Activated CD4-positive, CD25-positive, alpha-beta regulatory T cell (primary cell): Measurements from ENCODE around the gene NUBP1.

Experiments used
- DNase-seq, 4 experiments: peaks; one replicate each; lab custom pipeline; 2025; lab: John Stamatoyannopoulos, UW

The NUBP1 gene

DNA sequence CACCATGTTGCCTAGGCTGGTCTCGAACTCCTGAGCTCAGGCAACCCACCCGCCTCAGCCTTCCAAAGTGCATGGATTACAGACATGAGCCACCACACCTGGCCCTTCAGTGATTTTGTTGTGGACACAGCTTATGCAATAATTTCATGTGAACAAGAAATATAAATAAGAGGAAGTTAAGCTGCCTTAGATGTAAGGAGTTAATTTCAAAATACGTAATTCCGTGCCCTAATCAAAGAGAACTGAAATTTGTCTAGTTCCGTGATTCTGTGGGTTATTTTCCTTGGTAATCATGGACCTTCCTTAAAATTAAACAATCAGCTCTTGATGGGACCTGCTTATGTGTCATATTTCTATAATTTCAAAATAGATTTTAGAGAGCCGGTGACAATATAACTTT, 63.1 kb downstream of the NUBP1 start:
- DNase-seq: no peak

DNA sequence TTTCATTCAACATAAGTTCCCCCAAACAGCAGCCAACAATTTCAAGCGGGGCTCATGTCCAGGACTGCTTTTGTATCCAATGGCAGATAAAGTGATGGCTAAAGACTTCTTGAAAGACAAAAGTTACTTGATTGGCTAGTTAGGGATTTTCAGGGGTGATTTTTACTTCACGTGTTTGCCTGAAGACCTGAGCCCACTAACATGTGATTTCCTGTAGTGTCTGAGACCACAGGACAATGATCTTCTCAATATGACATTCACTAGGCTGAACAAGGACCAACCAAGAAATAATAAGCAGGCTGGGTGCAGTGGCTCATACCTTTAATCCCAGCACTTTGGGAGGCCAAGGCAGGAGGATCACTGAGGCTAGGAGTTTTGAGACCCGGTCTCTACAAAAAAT, 64.6 kb downstream of the NUBP1 start:
- no peak for DNase-seq

DNA sequence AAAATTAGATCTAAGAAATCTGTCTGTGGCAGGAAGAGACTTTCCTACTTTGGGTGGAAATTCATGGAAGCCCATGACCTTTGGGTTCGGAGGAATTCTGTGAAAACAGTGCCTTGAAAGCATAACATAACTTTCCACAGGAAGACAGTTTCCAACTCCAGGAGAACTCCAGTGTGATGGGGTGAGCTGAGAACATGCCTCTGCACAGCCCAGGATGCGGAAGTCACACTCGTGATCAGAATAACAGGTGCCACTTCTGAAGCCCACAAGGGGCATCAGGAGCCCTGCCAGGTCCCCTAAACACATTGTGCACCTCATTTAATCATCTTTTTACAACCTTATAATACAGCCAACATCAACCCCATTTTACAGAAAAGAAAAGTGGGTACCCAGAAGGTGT, 65.2 kb downstream of the NUBP1 start:
- no peak for DNase-seq

DNA sequence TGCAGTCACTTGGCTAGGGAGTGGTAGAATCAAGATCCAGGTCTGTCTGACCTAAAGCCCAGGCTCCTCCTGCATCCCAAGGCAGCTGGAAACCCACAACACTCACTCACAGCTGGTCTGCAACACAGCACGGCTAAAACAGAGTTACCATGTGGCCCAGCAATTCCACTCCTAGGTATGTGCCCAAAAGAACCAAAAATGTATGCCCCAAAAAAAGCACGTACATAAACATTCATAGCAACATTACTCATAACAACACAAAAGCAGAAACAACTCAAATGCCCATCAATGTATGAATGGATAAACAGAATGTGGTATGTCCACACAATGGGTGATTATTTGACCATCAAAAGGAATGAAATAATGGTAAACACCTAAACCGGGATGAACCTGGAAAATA, 66.1 kb downstream of the NUBP1 start:
- no peak for DNase-seq

DNA sequence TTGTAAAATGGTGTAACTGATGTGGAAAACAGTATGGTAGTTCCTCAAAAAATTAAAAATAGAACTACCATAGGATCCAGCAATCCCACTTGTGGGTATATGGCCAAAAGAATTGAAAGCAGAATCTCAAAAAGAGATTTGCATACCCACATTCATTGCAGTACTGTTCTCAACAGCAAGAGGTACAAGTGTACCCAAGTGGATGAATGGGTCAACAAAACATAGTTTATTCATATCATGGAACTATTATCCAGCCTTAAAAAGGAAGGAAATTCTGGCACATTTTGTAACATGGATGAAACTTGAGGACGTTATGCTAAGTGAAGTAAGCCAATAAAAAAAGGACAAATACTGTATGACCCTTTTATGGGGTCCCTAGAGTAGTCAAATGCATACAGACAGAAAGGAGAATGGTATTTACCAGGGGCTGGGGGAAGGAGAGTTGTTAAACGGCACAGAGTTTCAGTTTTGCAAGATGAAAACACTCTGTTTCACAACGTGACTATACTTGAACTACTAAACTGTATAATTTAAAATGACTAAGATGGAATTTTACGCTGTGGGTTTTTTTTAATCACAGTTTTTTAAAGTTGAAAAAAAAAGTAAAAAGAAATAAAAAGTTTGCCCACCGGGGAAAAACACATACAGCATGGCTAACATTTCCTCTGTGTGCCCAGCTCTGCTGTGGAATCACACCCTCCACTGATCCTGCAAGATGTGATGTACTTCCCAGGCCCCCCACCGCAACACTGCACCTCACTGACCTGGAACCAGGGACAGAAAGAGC, 68.9 kb downstream of the NUBP1 start:
- DNase-seq: no peak

DNA sequence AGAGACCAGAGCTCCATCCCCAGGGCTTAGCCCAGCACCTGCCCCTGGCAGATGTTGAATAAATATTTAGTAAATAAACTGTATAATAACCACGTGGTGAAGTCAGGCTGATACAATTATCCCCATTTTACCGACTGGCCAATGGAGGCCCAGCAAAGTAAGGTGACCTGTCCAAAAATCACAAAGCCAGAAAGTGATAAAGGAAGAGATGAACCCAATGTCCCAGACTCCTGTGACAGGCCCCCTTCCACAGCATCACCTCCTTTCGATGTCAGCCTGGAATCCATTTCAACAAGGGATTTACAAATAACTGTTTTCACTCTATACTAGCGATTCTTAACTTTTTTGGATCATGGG, 69.4 kb downstream of the NUBP1 start:
- no peak for DNase-seq

DNA sequence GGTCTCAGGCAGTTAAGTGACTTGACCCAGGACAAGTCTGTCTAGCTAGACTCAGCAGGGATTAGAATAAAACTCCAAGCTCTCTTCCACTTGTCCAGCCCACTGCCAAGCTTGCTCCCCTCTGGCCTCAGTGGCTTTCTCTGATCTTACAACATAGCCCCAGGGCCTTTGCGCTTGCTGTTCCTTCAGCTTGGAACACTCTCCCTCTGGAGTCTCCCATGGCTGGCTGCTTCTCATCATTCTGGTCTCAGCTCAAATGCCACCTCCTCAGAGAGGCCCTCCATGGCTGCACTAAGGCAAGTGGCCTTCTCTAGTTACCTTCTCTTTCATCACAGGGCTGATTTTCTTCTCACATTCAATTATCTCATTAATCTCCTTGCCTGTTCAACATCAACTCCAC, 73.9 kb downstream of the NUBP1 start:
- DNase-seq: no peak

DNA sequence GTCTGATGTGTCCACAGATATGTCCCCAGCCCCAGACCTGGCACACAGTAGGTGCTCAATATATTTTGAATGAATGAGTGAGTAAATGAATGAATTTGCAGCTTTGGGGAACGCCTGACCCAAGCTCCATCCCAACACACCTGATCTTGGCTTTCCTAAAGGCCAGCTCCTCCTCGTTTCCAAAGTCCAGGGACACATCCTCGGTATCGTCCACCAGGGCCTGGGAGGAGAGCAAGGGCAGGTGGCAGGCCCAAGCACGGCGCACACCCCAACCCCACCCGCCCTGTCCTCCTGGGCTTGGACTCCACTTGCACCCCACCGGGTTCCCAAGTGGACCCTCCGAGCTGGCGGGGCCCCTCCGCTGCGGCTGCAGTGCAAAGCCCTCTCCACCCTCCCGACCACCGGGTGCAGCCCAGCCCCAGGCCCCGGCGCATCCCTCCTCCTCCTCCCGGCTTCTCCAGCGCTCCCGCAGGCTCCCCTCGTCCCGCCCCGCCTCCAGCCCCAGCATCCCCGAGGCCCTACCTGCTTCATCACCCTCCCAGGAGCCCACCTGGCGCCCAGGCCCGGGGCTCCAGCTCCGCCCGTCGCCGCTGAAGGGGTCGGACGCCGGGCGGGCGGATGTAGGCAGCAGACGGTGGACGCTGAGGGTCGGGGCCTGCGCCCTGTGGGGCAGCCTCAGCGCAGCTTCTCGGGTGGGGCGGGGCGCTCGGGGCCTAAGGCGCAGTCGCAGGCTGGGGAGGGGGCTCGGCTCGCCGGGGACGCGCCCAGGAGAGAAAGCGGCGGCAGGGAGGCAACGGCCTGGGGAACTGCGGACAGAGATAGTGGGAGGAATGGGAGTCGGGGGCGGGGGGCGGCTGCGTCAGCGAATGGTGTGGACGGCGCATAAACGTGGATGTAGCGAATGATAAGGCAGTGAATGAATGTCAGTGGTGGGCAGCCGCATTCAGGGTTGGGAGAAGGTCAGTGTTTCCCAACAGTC, 74.6 kb downstream of the NUBP1 start, which contains the start of gene TVP23A:
TSS of gene TVP23A (minus strand) at position 832 of the 979 bp plus-strand sequence. CDS start at position 531, 301 bp downstream.
- DNase-seq: no peak
